Omental fat pad (tissue), 4 donors: ENCODE data around the gene UBR2. TPM values are rescaled to one million over a fixed set of nuclear protein-coding genes. Genes with fewer than 3 reads are reported as not detected.
"Not testable (repeated sequence)": the region's sequence is repeated elsewhere in the genome, so short reads cannot be mapped to it uniquely, and the experiment has no call there.

Source experiments
- ATAC-seq: fragments of 150-250 bp; one replicate; pipeline ENCODE4 v1.9.1; 2016; ENCODE audit warnings: mild to moderate bottlenecking, moderate library complexity; ENCODE audit not compliant: low FRiP score
- DNase-seq: peaks from one replicate; pipeline ENCODE4 v3.0.0-alpha.2; 2019; ENCODE audit warnings: low spot score
- CTCF ChIP-seq, 3 donors: fragments of 450-650 bp; IDR thresholded peaks; one replicate each; pipeline ENCODE4 v1.5.1; 2016 to 2017; ENCODE audit warnings: antibody characterized with exemption in 3 of 3, mild to moderate bottlenecking in 3 of 3, moderate library complexity in 2 of 3
- total RNA-seq, 4 donors: library from RNA; depleted of rRNA; stranded (reverse); fragments of >200 nt; gene quantifications; one replicate each; pipeline ENCODE4 v1.1.0, GENCODE V29; 2016

Gene UBR2
- total RNA-seq, 4 donors from 2014 or later, result 20.8 to 42.9 (median 26.6) TPM

- ATAC-seq (no peak), DNase-seq (no peak)
- no peak for TF ChIP-seq CTCF (IDR thresholded peaks at IDR 0.05)
These were observed 8.1 kb upstream of the UBR2 start for GRCh38 chr6:42555477-42556457.

GRCh38 chr6:42556462-42556861 lies 7.4 kb upstream of the UBR2 start:
- ATAC-seq, result no peak
- no peak for TF ChIP-seq CTCF (IDR thresholded peaks at IDR 0.05)
- DNase-seq, result no peak

- not testable (repeated sequence) for DNase-seq, ATAC-seq
These were observed 4.6 kb upstream of the UBR2 start for GRCh38 chr6:42559276-42559675.

- DNase-seq, result no peak
- ATAC-seq, result no peak
- TF ChIP-seq CTCF (IDR thresholded peaks at IDR 0.05), result no peak
These were observed 1.8 kb upstream of the UBR2 start for GRCh38 chr6:42561986-42562385.

- DNase-seq (no peak), ATAC-seq (no peak)
- TF ChIP-seq CTCF (IDR thresholded peaks at IDR 0.05), result no peak
These were observed 932 bp upstream of the UBR2 start for GRCh38 chr6:42562788-42563405.

- no peak for TF ChIP-seq CTCF (IDR thresholded peaks at IDR 0.05)
- DNase-seq (no peak), ATAC-seq (no peak)
These were observed 637 bp downstream of the UBR2 start for GRCh38 chr6:42564506-42564825.

- ATAC-seq (no peak), DNase-seq (no peak)
- TF ChIP-seq CTCF (IDR thresholded peaks at IDR 0.05), result no peak
These were observed 2.2 kb downstream of the UBR2 start for GRCh38 chr6:42565823-42566613.
